Activated T-cell treated with anti-CD3 and anti-CD28 coated beads for 48 hours (primary cell): ENCODE results near the gene AREL1.

ENCODE experiments used
- DNase-seq: peaks from one replicate; pipeline ENCODE4 v3.0.0-alpha.2; 2020; ENCODE audit warnings: low read depth

Gene AREL1

GRCh38 chr14:74697543-74697942, 15.3 kb downstream of the AREL1 start:
- no peak for DNase-seq

- no peak for DNase-seq
Observed at GRCh38 chr14:74697011-74697410, 15.9 kb downstream of the AREL1 start.

GRCh38 chr14:74695406-74695805, 17.5 kb downstream of the AREL1 start:
- no peak for DNase-seq

GRCh38 chr14:74693191-74693590, 19.7 kb downstream of the AREL1 start:
- no peak for DNase-seq

- no peak for DNase-seq
Observed at GRCh38 chr14:74691456-74691855, 21.4 kb downstream of the AREL1 start.

GRCh38 chr14:74685921-74686678, 26.8 kb downstream of the AREL1 start:
- no peak for DNase-seq

GRCh38 chr14:74685056-74685455, 27.8 kb downstream of the AREL1 start:
- DNase-seq: no peak

- DNase-seq: no peak
Observed at GRCh38 chr14:74684434-74684833, 28.4 kb downstream of the AREL1 start.

- no peak for DNase-seq
Observed at GRCh38 chr14:74683406-74683805, 29.5 kb downstream of the AREL1 start.

GRCh38 chr14:74682169-74682952, 30.5 kb downstream of the AREL1 start:
- no peak for DNase-seq

- DNase-seq: no peak
Observed at GRCh38 chr14:74675219-74675618, 37.7 kb downstream of the AREL1 start.

GRCh38 chr14:74673768-74674167, 39.1 kb downstream of the AREL1 start:
- DNase-seq: no peak

- DNase-seq: no peak
Observed at GRCh38 chr14:74671789-74672188, 41.1 kb downstream of the AREL1 start.

GRCh38 chr14:74670726-74671411, 42.0 kb downstream of the AREL1 start:
- DNase-seq: no peak

- no peak for DNase-seq
Observed at GRCh38 chr14:74669846-74670245, 43.0 kb downstream of the AREL1 start.

- DNase-seq: no peak
Observed at GRCh38 chr14:74669256-74669655, 43.6 kb downstream of the AREL1 start.

- no peak for DNase-seq
Observed at GRCh38 chr14:74667758-74668157, 45.1 kb downstream of the AREL1 start.

GRCh38 chr14:74664717-74665116, 48.2 kb downstream of the AREL1 start:
- DNase-seq: no peak

GRCh38 chr14:74663884-74664283, 49.0 kb downstream of the AREL1 start:
- no peak for DNase-seq

GRCh38 chr14:74661726-74662450, 51.0 kb downstream of the AREL1 start:
- no peak for DNase-seq

GRCh38 chr14:74660863-74661262, 52.0 kb downstream of the AREL1 start:
- DNase-seq: no peak

- no peak for DNase-seq
Observed at GRCh38 chr14:74660167-74660566, 52.7 kb downstream of the AREL1 start.
